Liver (tissue), 9 donors: Measurements from ENCODE around the gene RBMS3. TPM values are rescaled to one million over a fixed set of nuclear protein-coding genes. Genes with fewer than 3 reads are reported as not detected.

ENCODE experiments used
- DNase-seq: peaks from one replicate; pipeline ENCODE4 v3.0.0-alpha.2; 2017; ENCODE audit warnings: low spot score
- H3K27ac ChIP-seq, 2 donors: one replicate each; pipeline ENCODE4 v1.7.0; 2013; ENCODE audit warnings: inconsistent platforms in 2 of 2, low read length in 2 of 2, control low read depth in 1 of 2, low read depth in 1 of 2, mild to moderate bottlenecking in 1 of 2
- H3K27me3 ChIP-seq, 4 donors: one replicate each; pipeline versions ENCODE4 v1.6.1 to v1.7.0; 2013; ENCODE audit warnings: low read length in 3 of 4, inconsistent platforms in 1 of 4, mild to moderate bottlenecking in 1 of 4, moderate library complexity in 1 of 4; ENCODE audit not compliant: control insufficient read depth in 4 of 4, insufficient read depth in 4 of 4
- H3K36me3 ChIP-seq, 4 donors: one replicate each; pipeline versions ENCODE4 v1.6.1 to v1.7.0; 2013; ENCODE audit warnings: low read length in 3 of 4, mild to moderate bottlenecking in 3 of 4, low read depth in 1 of 4, moderate library complexity in 1 of 4; ENCODE audit not compliant: control insufficient read depth in 4 of 4, insufficient read depth in 3 of 4
- H3K4me1 ChIP-seq, 4 donors: one replicate each; pipeline versions ENCODE4 v1.6.1 to v1.7.0; 2013; ENCODE audit warnings: low read length in 3 of 4, mild to moderate bottlenecking in 3 of 4, moderate library complexity in 1 of 4; ENCODE audit not compliant: control insufficient read depth in 4 of 4, insufficient read depth in 4 of 4
- H3K4me3 ChIP-seq, 3 donors: one replicate each; pipeline versions ENCODE4 v1.6.1 to v1.7.0; 2013; ENCODE audit warnings: low read length in 3 of 3, control low read depth in 1 of 3, low read depth in 1 of 3, mild to moderate bottlenecking in 1 of 3
- H3K9ac ChIP-seq, 2 donors: one replicate each; pipeline ENCODE4 v1.7.0; 2013; ENCODE audit warnings: low read length in 2 of 2, mild to moderate bottlenecking in 2 of 2, moderate library complexity in 2 of 2, control low read depth in 1 of 2, low read depth in 1 of 2
- H3K9me3 ChIP-seq, 4 donors: one replicate each; pipeline versions ENCODE4 v1.6.1 to v1.7.0; 2013; ENCODE audit warnings: low read length in 3 of 4; ENCODE audit not compliant: control insufficient read depth in 4 of 4
- ATF3 ChIP-seq: IDR thresholded peaks from 2 replicates; pipeline ENCODE4 v1.6.1; 2016; ENCODE audit warnings: antibody characterized with exemption
- EGR1 ChIP-seq, 2 donors: IDR thresholded peaks; 2 replicates each; pipeline ENCODE4 v1.6.1; 2016 to 2018; ENCODE audit warnings: antibody characterized with exemption in 2 of 2, low read depth in 2 of 2
- FOXA1 ChIP-seq: IDR thresholded peaks from 2 replicates; pipeline ENCODE4 v1.6.1; 2016; ENCODE audit warnings: antibody characterized with exemption
- FOXA2 ChIP-seq: IDR thresholded peaks from 2 replicates; pipeline ENCODE4 v1.6.1; 2016; ENCODE audit warnings: antibody characterized with exemption
- GABPA ChIP-seq, 2 donors: IDR thresholded peaks in 1 of 2; conservative IDR thresholded peaks in 1 of 2; 2 replicates each; pipeline ENCODE4 v1.6.1; 2016; ENCODE audit warnings: antibody characterized with exemption in 2 of 2, mild to moderate bottlenecking in 1 of 2, moderate library complexity in 1 of 2
- HNF4A ChIP-seq, 2 donors: conservative IDR thresholded peaks; 2 replicates each; pipeline ENCODE4 v1.6.1; 2016; ENCODE audit warnings: antibody characterized with exemption in 2 of 2, mild to moderate bottlenecking in 2 of 2
- HNF4G ChIP-seq: IDR thresholded peaks from 2 replicates; pipeline ENCODE4 v1.6.1; 2016; ENCODE audit warnings: antibody characterized with exemption
- JUND ChIP-seq, 2 donors: IDR thresholded peaks; 2 replicates each; pipeline ENCODE4 v1.6.1; 2016; ENCODE audit warnings: antibody characterized with exemption in 2 of 2
- NR2F2 ChIP-seq: IDR thresholded peaks from 2 replicates; pipeline ENCODE4 v1.6.1; 2016; ENCODE audit warnings: antibody characterized with exemption
- RAD21 ChIP-seq, 2 donors: IDR thresholded peaks; 2 replicates each; pipeline ENCODE4 v1.6.1; 2016; ENCODE audit warnings: antibody characterized with exemption in 2 of 2, mild to moderate bottlenecking in 2 of 2
- REST ChIP-seq: IDR thresholded peaks from 2 replicates; pipeline ENCODE4 v1.6.1; 2016; ENCODE audit warnings: antibody characterized with exemption, mild to moderate bottlenecking
- RXRA ChIP-seq, 2 donors: IDR thresholded peaks; 2 replicates each; pipeline ENCODE4 v1.6.1; 2017 to 2018; ENCODE audit warnings: antibody characterized with exemption in 2 of 2, mild to moderate bottlenecking in 1 of 2
- SP1 ChIP-seq: IDR thresholded peaks from 2 replicates; pipeline ENCODE4 v1.6.1; 2018; ENCODE audit warnings: antibody characterized with exemption, mild to moderate bottlenecking
- TAF1 ChIP-seq: conservative IDR thresholded peaks from 2 replicates; pipeline ENCODE4 v1.6.1; 2016; ENCODE audit warnings: antibody characterized with exemption, mild to moderate bottlenecking
- YY1 ChIP-seq: IDR thresholded peaks from 2 replicates; pipeline ENCODE4 v1.6.1; 2016; ENCODE audit warnings: antibody characterized with exemption, mild to moderate bottlenecking
- ZBTB33 ChIP-seq: IDR thresholded peaks from 2 replicates; pipeline ENCODE4 v1.6.1; 2016; ENCODE audit warnings: antibody characterized with exemption
- WGBS: extraction: QIAGEN DNeasy Blood & Tissue Kit; methylation state at CpG from one replicate; pipeline ENCODE4 v1.1.7; 2013; 5-methylcytosine and 5-hydroxymethylcytosine counted together
- polyA plus RNA-seq, 2 donors: library from polyadenylated mRNA; stranded (reverse) in 1 of 2; unstranded in 1 of 2; fragments of 200-250 nt in 1 of 2; fragments of >200 nt in 1 of 2; fragmentation: Nextera tagmentation in 1 of 2; extraction: Ambion mirVana in 1 of 2; gene quantifications; one replicate each; pipeline versions ENCODE4 v1.2.1 to v1.2.3, GENCODE V29; 2013 to 2015
- total RNA-seq, 2 donors: library from RNA; depleted of rRNA; stranded (reverse); fragments of >200 nt; gene quantifications; one replicate each; pipeline ENCODE4 v1.2.3, GENCODE V29; 2014
- TF ChIP-seq, protein P1 (sequence below): fragments of 150-350 bp; IDR thresholded peaks from 2 replicates; pipeline ENCODE4 v1.5.1; 2017; ENCODE audit warnings: improper control_type of control experiment, low read depth, low read length; ENCODE audit not compliant: missing input control
- TF ChIP-seq, protein P2 (sequence below): IDR thresholded peaks from 2 replicates; pipeline ENCODE4 v1.6.1; 2016; ENCODE audit warnings: antibody characterized with exemption
- donor health status: healthy.
- donor health status: healthy.
- donor health status: healthy.
- donor health status: healthy.
- donor health status: healthy.

RBMS3 gene
- total and polyA plus RNA-seq, 4 donors: 1.2 to 14.9 (median 9.3) TPM

GRCh38 chr3:29332195-29332637 is 51.3 kb downstream of the RBMS3 start:
- Histone ChIP-seq H3K9me3 (no peaks in the 10 kb centered on the region), H3K36me3 (no peaks in the 10 kb centered on the region), H3K27me3 (no peaks in the 10 kb centered on the region), H3K4me1 (no peaks in the 10 kb centered on the region), H3K9ac (no peak overlapping the region), H3K4me3 (no peak overlapping the region), H3K27ac (no peak overlapping the region)
- 68% methylated on average over 2 of the region's 2 CpGs for WGBS
- DNase-seq: no peak
- no peak for TF ChIP-seq ZBTB33
- TF ChIP-seq, protein P1, sequence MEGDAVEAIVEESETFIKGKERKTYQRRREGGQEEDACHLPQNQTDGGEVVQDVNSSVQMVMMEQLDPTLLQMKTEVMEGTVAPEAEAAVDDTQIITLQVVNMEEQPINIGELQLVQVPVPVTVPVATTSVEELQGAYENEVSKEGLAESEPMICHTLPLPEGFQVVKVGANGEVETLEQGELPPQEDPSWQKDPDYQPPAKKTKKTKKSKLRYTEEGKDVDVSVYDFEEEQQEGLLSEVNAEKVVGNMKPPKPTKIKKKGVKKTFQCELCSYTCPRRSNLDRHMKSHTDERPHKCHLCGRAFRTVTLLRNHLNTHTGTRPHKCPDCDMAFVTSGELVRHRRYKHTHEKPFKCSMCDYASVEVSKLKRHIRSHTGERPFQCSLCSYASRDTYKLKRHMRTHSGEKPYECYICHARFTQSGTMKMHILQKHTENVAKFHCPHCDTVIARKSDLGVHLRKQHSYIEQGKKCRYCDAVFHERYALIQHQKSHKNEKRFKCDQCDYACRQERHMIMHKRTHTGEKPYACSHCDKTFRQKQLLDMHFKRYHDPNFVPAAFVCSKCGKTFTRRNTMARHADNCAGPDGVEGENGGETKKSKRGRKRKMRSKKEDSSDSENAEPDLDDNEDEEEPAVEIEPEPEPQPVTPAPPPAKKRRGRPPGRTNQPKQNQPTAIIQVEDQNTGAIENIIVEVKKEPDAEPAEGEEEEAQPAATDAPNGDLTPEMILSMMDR: no peak
- TF ChIP-seq RAD21 (IDR thresholded peaks at IDR 0.05): no peak
- TF ChIP-seq NR2F2: no peak
- no peak for TF ChIP-seq HNF4G
- no peak for TF ChIP-seq YY1
- no peak for TF ChIP-seq RXRA (IDR thresholded peaks at IDR 0.05)
- TF ChIP-seq FOXA1: no peak
- TF ChIP-seq SP1: no peak
- TF ChIP-seq JUND (IDR thresholded peaks at IDR 0.05): no peak
- TF ChIP-seq HNF4A (conservative IDR thresholded peaks at IDR 0.05): no peak
- TF ChIP-seq, protein P2, sequence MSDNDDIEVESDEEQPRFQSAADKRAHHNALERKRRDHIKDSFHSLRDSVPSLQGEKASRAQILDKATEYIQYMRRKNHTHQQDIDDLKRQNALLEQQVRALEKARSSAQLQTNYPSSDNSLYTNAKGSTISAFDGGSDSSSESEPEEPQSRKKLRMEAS: no peak
- no peak for TF ChIP-seq GABPA (IDR thresholded peaks at IDR 0.05 in 1 of 2, conservative IDR thresholded peaks at IDR 0.05 in 1 of 2)
- TF ChIP-seq FOXA2: no peak
- no peak for TF ChIP-seq TAF1
- TF ChIP-seq REST: no peak
- TF ChIP-seq EGR1 (IDR thresholded peaks at IDR 0.05; ENCODE audit: low read depth in 2 of 2): no peak
- TF ChIP-seq ATF3: no peak
